HL-60 (cell line): ENCODE data around the gene IQSEC3.

Experiments used
- DNase-seq, 2 experiments: peaks; one replicate each; pipeline ENCODE4 v3.0.0-alpha.2; 2010 to 2020; ENCODE audit warnings: low read depth in 1 of 2, low spot score in 1 of 2
- H3K27ac ChIP-seq: fragments of 250-450 bp; sonication (Bioruptor Pico); replicated peaks from 2 replicates; pipeline ENCODE4 v1.5.1; 2020; ENCODE audit warnings: mild to moderate bottlenecking, moderate library complexity
- H3K27me3 ChIP-seq: fragments of 250-450 bp; sonication (Bioruptor Pico); 2 replicates; pipeline ENCODE4 v1.5.1; 2021; ENCODE audit warnings: mild to moderate bottlenecking, moderate library complexity; ENCODE audit not compliant: insufficient read depth, poor library complexity, severe bottlenecking
- H3K4me3 ChIP-seq: replicated peaks from 2 replicates; pipeline ENCODE4 v1.5.1; 2011; ENCODE audit warnings: mild to moderate bottlenecking, control low read depth, low read length; ENCODE audit not compliant: insufficient read depth
- GABPA ChIP-seq: IDR thresholded peaks from 2 replicates; pipeline ENCODE4 v1.6.1; 2012; ENCODE audit warnings: low read depth
- POLR2AphosphoS5 ChIP-seq: IDR thresholded peaks from 2 replicates; pipeline ENCODE4 v1.6.1; 2012; ENCODE audit warnings: low read depth
- REST ChIP-seq: IDR thresholded peaks from 2 replicates; pipeline ENCODE4 v1.6.1; 2012; ENCODE audit warnings: low read depth; ENCODE audit not compliant: insufficient replicate concordance
- SPI1 ChIP-seq: IDR thresholded peaks from 2 replicates; pipeline ENCODE4 v1.6.1; 2012; ENCODE audit warnings: low read depth, mild to moderate bottlenecking, borderline replicate concordance
- TF ChIP-seq, protein P1 (sequence below): IDR thresholded peaks from one replicate; pipeline ENCODE4 v1.5.1; 2011; ENCODE audit warnings: low read length, control low read depth, inconsistent platforms; ENCODE audit not compliant: insufficient read depth

IQSEC3 gene

DNA sequence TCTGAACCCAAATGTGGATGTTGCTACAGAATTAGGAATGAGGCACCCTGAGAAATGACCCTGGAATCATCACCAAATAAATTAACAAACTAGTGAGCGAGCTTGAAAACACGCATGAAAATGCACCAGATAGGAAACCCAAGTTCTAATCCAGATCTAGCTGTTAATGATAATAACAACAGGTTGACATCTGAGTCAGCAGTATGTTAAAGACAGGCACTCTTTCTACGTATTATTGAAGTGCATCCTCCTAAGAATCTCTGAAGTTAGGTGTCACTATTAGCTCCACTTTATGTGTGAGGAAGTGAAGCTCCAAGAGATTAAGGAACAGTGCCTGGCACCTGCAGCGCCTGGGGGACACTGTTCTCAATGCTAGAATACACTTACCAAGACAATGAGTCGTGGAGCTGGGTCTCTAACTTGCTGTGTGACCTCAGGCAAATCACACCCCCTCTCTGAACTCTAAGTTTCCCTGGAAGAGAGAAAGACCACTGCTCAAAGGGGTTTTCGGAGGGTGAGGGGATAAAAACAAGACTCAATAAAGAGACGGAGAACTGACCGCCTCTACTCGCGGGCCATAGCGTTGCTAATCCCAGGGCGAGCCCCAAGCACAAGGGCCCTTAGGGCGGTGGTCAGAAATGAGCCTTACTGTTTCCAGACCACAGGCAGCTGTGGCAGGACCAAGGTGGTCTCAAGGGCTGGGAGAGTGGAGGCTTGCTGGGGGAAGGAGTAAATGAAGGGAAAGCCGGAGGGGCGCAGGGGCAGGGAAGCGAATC is 145.3 kb downstream of the IQSEC3 start:
- Histone ChIP-seq H3K4me3 (no peak overlapping the region), H3K27me3 (peaks cover 2% of the 10 kb centered on the region), H3K27ac (no peak overlapping the region)
- TF ChIP-seq REST (no peak), SPI1 (peak; percentile 18; the same call in 1 of the 2 replicates)
- DNase-seq: no peak

- peak overlapping the region; percentile 7; the same call in 1 of the 2 replicates for H3K27ac ChIP-seq
- H3K27me3 ChIP-seq: peaks cover 2% of the 10 kb centered on the region
- peak overlapping the region; percentile 24 for H3K4me3 ChIP-seq
- DNase-seq: peak in 1 of 2 experiments; percentile 22
- TF ChIP-seq SPI1 (peak; percentile 92), GABPA (no peak)
- TF ChIP-seq, protein P1, sequence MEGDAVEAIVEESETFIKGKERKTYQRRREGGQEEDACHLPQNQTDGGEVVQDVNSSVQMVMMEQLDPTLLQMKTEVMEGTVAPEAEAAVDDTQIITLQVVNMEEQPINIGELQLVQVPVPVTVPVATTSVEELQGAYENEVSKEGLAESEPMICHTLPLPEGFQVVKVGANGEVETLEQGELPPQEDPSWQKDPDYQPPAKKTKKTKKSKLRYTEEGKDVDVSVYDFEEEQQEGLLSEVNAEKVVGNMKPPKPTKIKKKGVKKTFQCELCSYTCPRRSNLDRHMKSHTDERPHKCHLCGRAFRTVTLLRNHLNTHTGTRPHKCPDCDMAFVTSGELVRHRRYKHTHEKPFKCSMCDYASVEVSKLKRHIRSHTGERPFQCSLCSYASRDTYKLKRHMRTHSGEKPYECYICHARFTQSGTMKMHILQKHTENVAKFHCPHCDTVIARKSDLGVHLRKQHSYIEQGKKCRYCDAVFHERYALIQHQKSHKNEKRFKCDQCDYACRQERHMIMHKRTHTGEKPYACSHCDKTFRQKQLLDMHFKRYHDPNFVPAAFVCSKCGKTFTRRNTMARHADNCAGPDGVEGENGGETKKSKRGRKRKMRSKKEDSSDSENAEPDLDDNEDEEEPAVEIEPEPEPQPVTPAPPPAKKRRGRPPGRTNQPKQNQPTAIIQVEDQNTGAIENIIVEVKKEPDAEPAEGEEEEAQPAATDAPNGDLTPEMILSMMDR: no peak
Measured at GRCh38 chr12:212415-212714, 145.8 kb downstream of the IQSEC3 start.

- peak overlapping the region; percentile 7; the same call in 1 of the 2 replicates for H3K27ac ChIP-seq
- TF ChIP-seq SPI1: no peak
Measured at GRCh38 chr12:212715-213526, 146.4 kb downstream of the IQSEC3 start.

GRCh38 chr12:213527-213932 is 147.0 kb downstream of the IQSEC3 start:
- peaks cover 2% of the 10 kb centered on the region for H3K27me3 ChIP-seq
- TF ChIP-seq REST: no peak
- TF ChIP-seq, protein P1: no peak
- TF ChIP-seq GABPA: no peak
- no peak for TF ChIP-seq POLR2AphosphoS5
- TF ChIP-seq SPI1: no peak
- H3K27ac ChIP-seq: no peak overlapping the region
- H3K4me3 ChIP-seq: no peak overlapping the region
- no peak for DNase-seq

More at GRCh38 chr12:212715-213526, 146.4 kb downstream of the IQSEC3 start:
- peak in 1 of 2 experiments; percentile 8 for DNase-seq
- Histone ChIP-seq H3K27me3 (peaks cover 2% of the 10 kb centered on the region), H3K4me3 (peak overlapping the region; percentile 24)
